Right lobe of liver (tissue), 6 donors: Measurements from ENCODE around the gene GNG12. TPM values are rescaled to one million over a fixed set of nuclear protein-coding genes. Genes with fewer than 3 reads are reported as not detected.

Experiments used
- ATAC-seq, 4 donors: fragments of 200-7000 bp; cut with Tn5 transposase; one replicate each; pipeline ENCODE4 v1.9.1; 2020; ENCODE audit warnings: mild to moderate bottlenecking in 4 of 4, moderate library complexity in 4 of 4
- DNase-seq, 3 donors: peaks; one replicate each; pipeline ENCODE4 v3.0.0-alpha.2; 2020
- H3K27ac ChIP-seq, 3 donors: fragments of 200-600 bp; one replicate each; pipeline ENCODE4 v1.8.0; 2022
- H3K27me3 ChIP-seq, 2 donors: fragments of 200-600 bp; one replicate each; pipeline ENCODE4 v1.8.0; 2022
- H3K36me3 ChIP-seq, 4 donors: fragments of 200-600 bp; sonication (generic) in 1 of 4; one replicate each; pipeline versions ENCODE4 v1.5.1 to v1.8.0; 2017 to 2022; ENCODE audit warnings: control low read depth in 1 of 4
- H3K4me1 ChIP-seq, 4 donors: fragments of 200-600 bp; sonication (generic) in 1 of 4; one replicate each; pipeline versions ENCODE4 v1.5.1 to v1.8.0; 2017 to 2022; ENCODE audit warnings: control low read depth in 1 of 4
- H3K4me3 ChIP-seq, 3 donors: fragments of 200-600 bp; one replicate each; pipeline ENCODE4 v1.8.0; 2022
- H3K9me3 ChIP-seq, 4 donors: fragments of 200-600 bp; sonication (generic) in 1 of 4; one replicate each; pipeline versions ENCODE4 v1.5.1 to v1.8.0; 2017 to 2022; ENCODE audit warnings: control low read depth in 1 of 4
- CTCF ChIP-seq, 4 donors: fragments of 200-600 bp in 3 of 4; fragments of 450-650 bp in 1 of 4; IDR thresholded peaks; one replicate each; pipeline versions ENCODE4 v1.5.1 to v1.8.0; 2016 to 2022; ENCODE audit warnings: antibody characterized with exemption in 4 of 4, mild to moderate bottlenecking in 2 of 4
- POLR2A ChIP-seq: fragments of 450-650 bp; IDR thresholded peaks from one replicate; pipeline ENCODE4 v1.6.1; 2017; ENCODE audit warnings: antibody characterized with exemption, mild to moderate bottlenecking
- WGBS: methylation state at CpG from one replicate; pipeline ENCODE4 v1.1.6; 2018; ENCODE audit warnings: low coverage, low lambda C conversion rate; ENCODE audit not compliant: insufficient coverage; ENCODE audit errors: missing lambda C conversion rate; 5-methylcytosine and 5-hydroxymethylcytosine counted together
- intact Hi-C, 2 donors: fragments of 100-400 bp; cut with DNase I; formaldehyde crosslinking; loops; one replicate each; pipeline versions ENCODE4 v1.11.2 to v1.14.1; 2022
- total RNA-seq, 6 experiments: library from RNA; depleted of rRNA in 2 of 6; stranded (reverse); fragments of >200 nt in 2 of 6; fragmentation: NEBNext Ultra II Directional in 3 of 6; extraction: Animal tissue kit (Norgen Biotek cat#: 25700) in 3 of 6; gene quantifications; one replicate each; pipeline versions ENCODE4 v1.1.0 to v1.2.4, GENCODE V29; 2016 to 2023
- donor health status: DM: no; HTN: yes; CAD: no.
- donor health status: DM: no; HTN: no; CAD: no.
- donor health status: DM: no; HTN: no; CAD: no.
- donor health status: DM: no; HTN: yes; CAD: no.
- donor health status: DM: no; HTN: yes; CAD: no.

GNG12 gene
- total RNA-seq, 6 experiments from 2014 or later, result 18.8 to 52.7 (median 33.9) TPM

- no peak overlapping the region for H3K4me3 ChIP-seq
- TF ChIP-seq CTCF (IDR thresholded peaks at IDR 0.05) (no peak), POLR2A (no peak)
- intact Hi-C loops, result loop anchor here in 1 of 2 donors (10.0 kb wide), 1 partner anchor 57 kb away; the partner anchor contains the start of gene GNG12
- no peak overlapping the region for H3K27ac ChIP-seq
- no peaks in the 10 kb centered on the region for H3K36me3 ChIP-seq
- H3K4me1 ChIP-seq, result no peaks in the 10 kb centered on the region
- 83% methylated on average over 4 of the region's 4 CpGs for WGBS
- H3K9me3 ChIP-seq, result no peaks in the 10 kb centered on the region
- no peaks in the 10 kb centered on the region for H3K27me3 ChIP-seq
- ATAC-seq (no peak), DNase-seq (no peak)
Measured at GRCh38 chr1:67777440-67777839, 55.8 kb downstream of the GNG12 start.

GRCh38 chr1:67777016-67777415, 56.3 kb downstream of the GNG12 start:
- Histone ChIP-seq H3K4me3 (no peak overlapping the region), H3K4me1 (no peaks in the 10 kb centered on the region), H3K36me3 (no peaks in the 10 kb centered on the region), H3K9me3 (no peaks in the 10 kb centered on the region), H3K27me3 (no peaks in the 10 kb centered on the region), H3K27ac (no peak overlapping the region)
- ATAC-seq (no peak), DNase-seq (no peak)
- intact Hi-C loops, result loop anchor here in 1 of 2 donors (10.0 kb wide), 1 partner anchor 58 kb away; the partner anchor contains the start of gene GNG12
- TF ChIP-seq POLR2A (no peak), CTCF (IDR thresholded peaks at IDR 0.05) (no peak)

GRCh38 chr1:67773462-67773861, 59.8 kb downstream of the GNG12 start:
- H3K9me3 ChIP-seq, result no peaks in the 10 kb centered on the region
- H3K27me3 ChIP-seq, result no peaks in the 10 kb centered on the region
- no peak for DNase-seq
- no peak for ATAC-seq
- no peaks in the 10 kb centered on the region for H3K4me1 ChIP-seq
- 100% methylated on average over 4 of the region's 4 CpGs for WGBS
- no peak overlapping the region for H3K27ac ChIP-seq
- H3K36me3 ChIP-seq, result no peaks in the 10 kb centered on the region
- no peak overlapping the region for H3K4me3 ChIP-seq
- TF ChIP-seq CTCF (IDR thresholded peaks at IDR 0.05) (no peak), POLR2A (no peak)
- intact Hi-C loops, result loop anchor here in 1 of 2 donors (10.0 kb wide), 1 partner anchor 61 kb away; the partner anchor contains the start of gene GNG12

GRCh38 chr1:67771749-67772148, 61.5 kb downstream of the GNG12 start:
- intact Hi-C loops, result loop anchor here in 1 of 2 donors (10.0 kb wide), 1 partner anchor 63 kb away; the partner anchor contains the start of gene GNG12
- no peaks in the 10 kb centered on the region for H3K27me3 ChIP-seq
- no peaks in the 10 kb centered on the region for H3K9me3 ChIP-seq
- H3K4me3 ChIP-seq, result no peak overlapping the region
- WGBS, result 58% methylated on average over 1 of the region's 1 CpG
- no peaks in the 10 kb centered on the region for H3K36me3 ChIP-seq
- TF ChIP-seq CTCF (IDR thresholded peaks at IDR 0.05) (no peak), POLR2A (no peak)
- no peaks in the 10 kb centered on the region for H3K4me1 ChIP-seq
- DNase-seq (no peak), ATAC-seq (no peak)
- no peak overlapping the region for H3K27ac ChIP-seq

- WGBS, result 75% methylated on average over 2 of the region's 6 CpGs
- Histone ChIP-seq H3K4me3 (no peak overlapping the region), H3K27ac (no peak overlapping the region), H3K9me3 (no peaks in the 10 kb centered on the region), H3K36me3 (no peaks in the 10 kb centered on the region), H3K4me1 (no peaks in the 10 kb centered on the region), H3K27me3 (no peaks in the 10 kb centered on the region)
- intact Hi-C loops, result loop anchor here in 1 of 2 donors (10.0 kb wide), 1 partner anchor 64 kb away; the partner anchor contains the start of gene GNG12
- no peak for DNase-seq
- no peak for TF ChIP-seq POLR2A
- peak in 3 of 4 donors; percentile 7 to 20 (median 12) for TF ChIP-seq CTCF (IDR thresholded peaks at IDR 0.05)
- ATAC-seq, result peak in 3 of 4 donors; percentile 10 to 41 (median 20)
Measured at GRCh38 chr1:67771152-67771551, 62.1 kb downstream of the GNG12 start.
